ENCODE measurements around the gene TMPRSS9.
"Not testable (repeated sequence)": the region's sequence is repeated elsewhere in the genome, so short reads cannot be mapped to it uniquely, and the experiment has no call there.

The TMPRSS9 gene

GRCh38 chr19:2395293-2395829 is 35.3 kb downstream of the TMPRSS9 start:
- DNase-seq = not testable (repeated sequence)

GRCh38 chr19:2397173-2397572 is 37.1 kb downstream of the TMPRSS9 start:
- not testable (repeated sequence) for DNase-seq

- DNase-seq = no peak
Measured at GRCh38 chr19:2398735-2399305, 38.8 kb downstream of the TMPRSS9 start.

- no peak for DNase-seq
Measured at GRCh38 chr19:2399582-2399981, 39.5 kb downstream of the TMPRSS9 start.

GRCh38 chr19:2408247-2408646 is 48.2 kb downstream of the TMPRSS9 start:
- DNase-seq = no peak

- no peak for DNase-seq
Measured at GRCh38 chr19:2409352-2409912, 49.4 kb downstream of the TMPRSS9 start.

GRCh38 chr19:2410023-2410422 is 50.0 kb downstream of the TMPRSS9 start:
- DNase-seq = no peak

- no peak for DNase-seq
Measured at GRCh38 chr19:2411709-2412108, 51.6 kb downstream of the TMPRSS9 start.

GRCh38 chr19:2412449-2412848 is 52.4 kb downstream of the TMPRSS9 start:
- DNase-seq = no peak

GRCh38 chr19:2413159-2413558 is 53.1 kb downstream of the TMPRSS9 start:
- no peak for DNase-seq

- DNase-seq = no peak
Measured at GRCh38 chr19:2413629-2414028, 53.6 kb downstream of the TMPRSS9 start.

GRCh38 chr19:2415281-2415972 is 55.4 kb downstream of the TMPRSS9 start:
- DNase-seq = no peak

GRCh38 chr19:2415973-2416319 is 55.9 kb downstream of the TMPRSS9 start:
- no peak for DNase-seq

GRCh38 chr19:2416321-2417097 is 56.4 kb downstream of the TMPRSS9 start:
- no peak for DNase-seq

- DNase-seq = not testable (repeated sequence)
Measured at GRCh38 chr19:2417436-2417835, 57.4 kb downstream of the TMPRSS9 start.

- DNase-seq = no peak
Measured at GRCh38 chr19:2417881-2418406, 57.9 kb downstream of the TMPRSS9 start.

GRCh38 chr19:2419754-2420153 is 59.7 kb downstream of the TMPRSS9 start:
- no peak for DNase-seq

GRCh38 chr19:2420490-2420889 is 60.4 kb downstream of the TMPRSS9 start:
- DNase-seq = no peak

- DNase-seq = no peak
Measured at GRCh38 chr19:2421581-2422306, 61.7 kb downstream of the TMPRSS9 start.

GRCh38 chr19:2423071-2423914 is 63.2 kb downstream of the TMPRSS9 start:
- peak; percentile 68 for DNase-seq

- no peak for DNase-seq
Measured at GRCh38 chr19:2423915-2424685, 64.0 kb downstream of the TMPRSS9 start.

Measured in left hindlimb (tissue), 1 donor.